Brain microvascular endothelial cell (primary cell): ENCODE measurements around the gene CCDC7.
"Not testable (repeated sequence)": the region's sequence is repeated elsewhere in the genome, so short reads cannot be mapped to it uniquely, and the experiment has no call there.

Source experiments
- DNase-seq: peaks from one replicate; pipeline ENCODE4 v3.0.0-alpha.2; 2020
- H3K27ac ChIP-seq: fragments of 250-450 bp; sonication (Bioruptor Pico); 2 replicates; pipeline ENCODE4 v1.5.1; 2020; ENCODE audit warnings: mild to moderate bottlenecking, moderate library complexity
- H3K27me3 ChIP-seq: fragments of 250-450 bp; sonication (Bioruptor Pico); replicated peaks from 2 replicates; pipeline ENCODE4 v1.5.1; 2020; ENCODE audit warnings: mild to moderate bottlenecking
- H3K36me3 ChIP-seq: fragments of 250-450 bp; sonication (Bioruptor Pico); replicated peaks from 2 replicates; pipeline ENCODE4 v1.5.1; 2020; ENCODE audit warnings: mild to moderate bottlenecking
- H3K4me3 ChIP-seq: 2 replicates; pipeline ENCODE4 v1.5.1; 2011; ENCODE audit warnings: low read depth, mild to moderate bottlenecking, control low read depth, low read length, moderate library complexity
- in situ Hi-C: cut with HindIII; loops from 2 replicates; pipeline ENCODE4 v1.10.0; 2017; ENCODE audit warnings: low sequenced_read_pairs, low pct_ligation_motif_present
- TF ChIP-seq, protein P1 (sequence below): IDR thresholded peaks from 2 replicates; pipeline ENCODE4 v1.5.1; 2011; ENCODE audit warnings: low read depth, mild to moderate bottlenecking, moderate library complexity, low read length, control low read depth, inconsistent platforms; ENCODE audit errors: missing control alignments

Gene CCDC7

DNA sequence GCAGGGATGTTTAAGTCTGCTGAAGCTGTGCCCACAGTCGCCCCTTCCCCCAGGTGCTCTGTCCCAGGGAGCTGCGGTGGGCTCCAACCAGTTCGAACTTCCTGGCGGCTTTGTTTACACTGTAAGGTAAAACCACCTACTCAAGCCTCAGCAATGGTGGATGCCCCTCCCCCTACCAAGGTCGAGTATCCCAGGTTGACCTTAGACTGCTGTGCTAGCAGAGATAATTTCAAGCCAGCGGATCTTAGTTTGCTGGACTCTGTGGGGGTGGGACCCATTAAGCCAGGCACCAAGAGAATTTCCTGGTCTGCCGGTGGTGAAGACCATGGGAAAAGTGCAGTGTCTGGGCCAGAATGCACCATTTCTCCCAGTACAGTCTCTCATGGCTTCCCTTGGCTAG lies 56.0 kb downstream of the CCDC7 start:
- in situ Hi-C loops, result no loop called here

DNA sequence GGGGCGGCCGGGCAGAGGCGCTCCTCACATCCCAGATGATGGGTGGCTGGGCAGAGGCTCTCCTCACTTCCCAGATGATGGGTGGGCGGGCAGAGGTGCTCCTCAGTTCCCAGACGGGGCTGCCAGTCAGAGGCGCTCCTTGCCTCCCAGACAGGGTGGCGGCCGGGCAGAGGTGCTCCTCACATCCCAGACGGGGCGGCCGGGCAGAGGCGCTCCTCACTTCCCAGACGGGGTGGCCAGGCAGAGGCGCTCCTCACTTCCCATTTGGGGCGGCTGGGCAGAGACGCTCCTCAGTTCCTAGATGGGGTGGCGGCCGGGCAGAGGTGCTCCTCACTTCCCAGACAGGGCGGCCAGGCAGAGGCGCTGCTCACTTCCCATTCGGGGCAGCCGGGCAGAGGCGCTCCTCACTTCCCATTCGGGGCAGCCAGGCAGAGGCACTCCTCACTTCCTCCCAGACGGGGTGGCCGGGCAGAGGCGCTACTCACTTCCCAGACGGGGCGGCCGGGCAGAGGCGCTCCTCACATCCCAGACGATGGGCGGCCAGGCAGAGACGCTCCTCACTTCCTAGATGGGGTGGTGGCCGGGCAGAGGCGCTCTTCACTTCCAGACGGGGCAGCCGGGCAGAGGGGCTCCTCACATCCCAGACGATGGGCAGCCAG lies 60.0 kb downstream of the CCDC7 start:
- DNase-seq, in situ Hi-C loops: not testable (repeated sequence)

More for the DNA sequence above, 56.0 kb downstream of the CCDC7 start:
- TF ChIP-seq, protein P1, sequence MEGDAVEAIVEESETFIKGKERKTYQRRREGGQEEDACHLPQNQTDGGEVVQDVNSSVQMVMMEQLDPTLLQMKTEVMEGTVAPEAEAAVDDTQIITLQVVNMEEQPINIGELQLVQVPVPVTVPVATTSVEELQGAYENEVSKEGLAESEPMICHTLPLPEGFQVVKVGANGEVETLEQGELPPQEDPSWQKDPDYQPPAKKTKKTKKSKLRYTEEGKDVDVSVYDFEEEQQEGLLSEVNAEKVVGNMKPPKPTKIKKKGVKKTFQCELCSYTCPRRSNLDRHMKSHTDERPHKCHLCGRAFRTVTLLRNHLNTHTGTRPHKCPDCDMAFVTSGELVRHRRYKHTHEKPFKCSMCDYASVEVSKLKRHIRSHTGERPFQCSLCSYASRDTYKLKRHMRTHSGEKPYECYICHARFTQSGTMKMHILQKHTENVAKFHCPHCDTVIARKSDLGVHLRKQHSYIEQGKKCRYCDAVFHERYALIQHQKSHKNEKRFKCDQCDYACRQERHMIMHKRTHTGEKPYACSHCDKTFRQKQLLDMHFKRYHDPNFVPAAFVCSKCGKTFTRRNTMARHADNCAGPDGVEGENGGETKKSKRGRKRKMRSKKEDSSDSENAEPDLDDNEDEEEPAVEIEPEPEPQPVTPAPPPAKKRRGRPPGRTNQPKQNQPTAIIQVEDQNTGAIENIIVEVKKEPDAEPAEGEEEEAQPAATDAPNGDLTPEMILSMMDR, result no peak
- no peak for DNase-seq
- no peak overlapping the region for H3K4me3 ChIP-seq
- H3K36me3 ChIP-seq, result no peaks in the 10 kb centered on the region
- no peaks in the 10 kb centered on the region for H3K27me3 ChIP-seq
- no peak overlapping the region for H3K27ac ChIP-seq

DNA sequence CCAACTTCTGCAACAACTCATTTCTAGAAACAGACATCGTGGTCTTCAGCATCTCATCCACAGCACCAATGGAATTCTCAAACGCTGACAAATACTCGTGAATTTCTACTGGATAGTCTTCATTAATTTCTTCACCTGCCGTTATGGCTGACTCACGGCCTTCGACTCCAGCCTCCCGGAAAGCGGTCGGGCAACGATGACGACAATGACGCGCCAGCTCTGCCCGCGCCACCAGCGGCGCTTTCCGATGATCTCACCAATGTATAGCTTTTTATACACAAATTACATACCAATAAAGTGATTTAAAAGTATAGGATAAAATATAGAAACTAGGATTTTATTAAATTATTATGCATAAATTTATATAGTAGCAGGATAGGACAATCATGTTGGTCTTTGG lies 65.7 kb downstream of the CCDC7 start:
- H3K27ac ChIP-seq, result no peak overlapping the region
- no peak overlapping the region for H3K4me3 ChIP-seq
- TF ChIP-seq, protein P1, result no peak
- H3K36me3 ChIP-seq, result no peaks in the 10 kb centered on the region
- no peaks in the 10 kb centered on the region for H3K27me3 ChIP-seq
- in situ Hi-C loops, result no loop called here
- DNase-seq, result no peak

More for the DNA sequence above, 60.0 kb downstream of the CCDC7 start:
- not testable (repeated sequence) for H3K27ac ChIP-seq, H3K27me3 ChIP-seq, H3K4me3 ChIP-seq, H3K36me3 ChIP-seq

DNA sequence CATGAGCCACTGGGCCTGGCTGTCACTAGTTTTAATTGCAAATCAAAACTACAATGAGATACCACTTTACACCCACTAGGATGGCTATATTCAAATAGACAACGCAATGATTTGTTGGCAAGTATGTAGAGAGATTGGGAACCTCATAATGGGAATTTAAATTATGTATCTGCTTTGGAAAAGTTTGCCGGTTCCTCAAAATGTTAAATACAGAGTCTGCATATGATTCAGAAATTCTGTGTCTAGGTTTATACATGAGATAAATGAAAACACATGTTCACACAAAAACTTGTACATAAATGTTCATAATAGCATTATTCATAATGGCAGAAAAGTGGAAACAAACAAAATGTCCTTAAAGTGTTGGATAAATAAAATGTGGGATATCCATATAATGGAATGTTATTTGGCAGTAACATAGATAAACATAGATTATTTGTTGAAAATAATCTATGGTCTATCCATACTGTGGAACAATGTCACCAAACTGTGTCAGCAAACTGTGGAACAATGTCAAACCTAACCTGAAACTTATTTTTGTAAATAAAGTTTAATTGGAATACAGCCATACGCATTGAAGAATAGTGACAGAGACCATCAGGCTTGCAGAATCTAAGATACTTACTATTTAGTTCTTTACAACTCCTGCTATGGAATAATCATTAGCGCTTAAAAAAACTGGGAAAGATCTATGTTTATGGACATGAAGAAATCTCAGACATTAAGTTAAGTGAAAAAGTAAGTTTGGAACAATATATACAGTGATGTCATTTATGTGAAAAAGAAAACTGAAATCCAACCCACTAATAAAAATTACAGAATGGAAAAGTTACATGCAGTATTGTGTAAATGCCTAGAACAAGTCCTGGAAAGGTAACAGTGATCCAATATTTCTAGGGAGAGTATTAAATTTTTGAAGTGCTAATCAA lies 70.9 kb downstream of the CCDC7 start:
- Histone ChIP-seq H3K27me3 (no peaks in the 10 kb centered on the region), H3K4me3 (no peak overlapping the region), H3K36me3 (no peaks in the 10 kb centered on the region), H3K27ac (no peak overlapping the region)
- in situ Hi-C loops, result no loop called here
- DNase-seq, result no peak
- TF ChIP-seq, protein P1, result no peak

DNA sequence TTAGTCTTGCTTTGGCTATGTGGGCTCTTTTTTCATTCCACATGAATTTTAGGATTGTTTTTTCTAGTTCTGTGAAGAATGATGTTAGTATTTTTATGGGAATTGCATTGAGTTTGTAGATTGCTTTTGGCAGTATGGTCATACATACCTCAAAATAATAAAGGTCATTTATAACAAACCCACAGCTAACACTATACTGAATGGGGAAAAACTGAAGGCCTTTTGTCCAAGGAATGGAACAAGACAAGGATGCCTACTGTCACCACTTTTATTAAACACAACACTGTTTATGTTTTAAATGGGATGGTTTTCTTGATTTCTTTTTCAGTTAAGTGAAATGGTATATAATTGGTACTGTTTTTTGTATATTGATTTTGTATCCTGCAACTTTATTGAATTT lies 84.3 kb downstream of the CCDC7 start:
- in situ Hi-C loops, result no loop called here
- TF ChIP-seq, protein P1, result no peak

DNA sequence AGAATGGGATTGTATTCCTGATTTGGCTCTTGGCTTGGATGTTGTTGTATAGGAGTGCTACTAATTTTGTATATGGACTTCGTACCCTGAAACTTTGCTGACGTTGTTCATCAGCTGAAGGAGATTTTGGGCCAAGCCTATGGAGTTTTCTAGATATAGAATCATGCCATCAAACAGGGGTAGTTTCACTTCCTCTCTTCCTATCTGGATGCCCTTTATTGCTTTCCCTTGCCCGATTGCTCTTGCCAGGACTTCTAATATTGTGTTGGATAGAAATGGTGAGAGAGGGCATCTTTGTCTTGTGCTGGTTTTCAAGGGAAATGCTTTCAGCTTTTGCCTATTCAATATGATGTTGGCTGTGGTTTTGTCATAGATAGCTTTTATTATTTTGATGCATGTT lies 92.3 kb downstream of the CCDC7 start:
- Histone ChIP-seq H3K36me3 (no peaks in the 10 kb centered on the region), H3K4me3 (no peak overlapping the region), H3K27me3 (no peaks in the 10 kb centered on the region), H3K27ac (no peak overlapping the region)
- DNase-seq, result no peak
- TF ChIP-seq, protein P1, result no peak
- in situ Hi-C loops, result no loop called here

More for the DNA sequence above, 84.3 kb downstream of the CCDC7 start:
- H3K36me3 ChIP-seq, result no peaks in the 10 kb centered on the region
- no peak overlapping the region for H3K4me3 ChIP-seq
- DNase-seq, result no peak
- H3K27me3 ChIP-seq, result no peaks in the 10 kb centered on the region
- no peak overlapping the region for H3K27ac ChIP-seq
